Measurements from ENCODE around the gene TMED6.
"Not testable (repeated sequence)": the region's sequence is repeated elsewhere in the genome, so short reads cannot be mapped to it uniquely, and the experiment has no call there.

TMED6 gene

DNA sequence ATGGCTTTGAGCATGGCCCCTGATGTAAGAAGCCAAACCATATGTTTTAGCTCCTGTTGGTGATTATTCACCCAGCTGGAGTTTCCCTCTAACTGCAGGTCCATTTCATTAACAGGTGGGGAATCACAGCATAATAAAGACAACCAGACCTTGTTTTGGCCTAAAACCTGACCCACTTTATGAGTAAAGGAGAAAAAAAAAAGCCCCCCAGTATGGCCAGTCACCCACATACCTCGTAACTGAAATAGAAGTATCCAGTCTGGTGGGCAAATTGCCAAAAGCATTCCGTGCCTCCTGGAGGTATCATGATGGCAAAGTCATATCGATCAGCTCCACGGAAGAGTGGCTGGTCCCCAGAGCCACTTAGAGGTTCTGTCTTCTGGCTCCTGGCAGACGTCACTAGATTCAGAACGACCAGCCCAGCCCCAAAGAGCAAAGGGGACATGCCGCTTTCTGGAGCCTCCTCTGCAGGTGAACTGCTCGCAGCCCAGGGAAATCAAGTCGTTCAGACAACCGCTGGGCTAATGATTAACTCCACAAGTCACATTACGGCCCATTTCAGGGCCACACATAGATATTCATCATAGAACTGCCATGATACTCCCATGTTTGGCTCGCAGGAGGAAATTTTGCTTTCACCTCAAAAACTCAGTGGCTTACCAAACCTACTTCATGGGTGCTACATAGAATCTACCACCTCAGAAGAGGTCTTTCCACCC lies at the start of gene TMED6:
Gene TMED6 (minus strand): TSS at position 478 of the 719 bp plus-strand sequence. CDS start 33 bp downstream, at position 445.
- no peak for FAIRE-seq

DNA sequence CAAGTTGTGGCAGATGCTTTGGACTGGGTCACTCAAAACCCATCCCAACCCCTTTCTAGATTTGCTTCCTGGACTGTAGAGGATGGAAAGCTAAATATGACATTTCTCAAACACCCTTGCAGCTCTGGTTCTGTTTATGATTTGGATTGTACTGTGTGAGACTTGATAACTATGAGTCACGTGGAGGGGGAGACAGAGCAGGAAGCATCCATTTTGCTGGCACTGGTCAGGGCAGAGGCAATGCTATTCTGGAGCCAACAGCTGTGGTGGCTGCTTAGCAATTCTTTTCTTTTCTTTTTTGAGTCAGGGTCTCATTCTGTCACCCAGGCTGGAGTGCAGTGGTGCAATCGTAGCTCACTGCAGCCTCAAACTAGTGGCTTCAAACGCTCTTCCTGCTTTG lies 47.8 kb upstream of the TMED6 start:
- FAIRE-seq, result no peak

DNA sequence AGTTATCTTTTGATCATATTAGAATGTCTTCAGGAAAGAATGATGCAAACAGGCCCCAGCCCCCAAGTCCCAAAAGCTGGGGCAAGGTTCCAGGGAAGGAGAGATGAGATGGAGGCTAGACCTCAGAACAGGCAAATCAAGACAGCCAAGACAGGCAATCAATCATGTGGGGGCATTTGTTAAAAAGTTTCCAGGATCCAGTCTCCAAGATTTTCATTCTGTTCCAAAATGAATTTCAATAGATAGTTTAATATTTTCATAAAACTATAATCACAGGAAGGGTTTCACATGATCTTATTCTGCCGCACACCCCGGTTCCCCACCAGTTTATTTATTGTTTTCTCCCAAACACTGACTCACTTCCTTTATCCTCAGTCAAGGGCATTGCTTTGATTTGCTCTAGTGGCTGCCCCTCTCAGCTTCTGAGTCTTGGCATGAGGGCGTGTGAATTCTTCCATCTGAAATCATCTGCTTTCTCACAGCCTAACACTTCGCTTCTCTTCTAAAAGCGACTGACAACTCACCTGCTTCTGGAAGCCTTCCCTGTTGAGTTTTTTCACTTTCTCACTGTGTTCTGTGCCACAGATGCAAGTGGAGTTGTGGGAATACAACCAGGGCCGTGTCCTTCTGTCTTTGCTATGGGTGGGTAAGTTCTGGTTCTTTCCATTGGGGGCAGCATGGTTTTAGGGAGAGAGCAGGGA lies 46.4 kb upstream of the TMED6 start:
- no peak for FAIRE-seq

DNA sequence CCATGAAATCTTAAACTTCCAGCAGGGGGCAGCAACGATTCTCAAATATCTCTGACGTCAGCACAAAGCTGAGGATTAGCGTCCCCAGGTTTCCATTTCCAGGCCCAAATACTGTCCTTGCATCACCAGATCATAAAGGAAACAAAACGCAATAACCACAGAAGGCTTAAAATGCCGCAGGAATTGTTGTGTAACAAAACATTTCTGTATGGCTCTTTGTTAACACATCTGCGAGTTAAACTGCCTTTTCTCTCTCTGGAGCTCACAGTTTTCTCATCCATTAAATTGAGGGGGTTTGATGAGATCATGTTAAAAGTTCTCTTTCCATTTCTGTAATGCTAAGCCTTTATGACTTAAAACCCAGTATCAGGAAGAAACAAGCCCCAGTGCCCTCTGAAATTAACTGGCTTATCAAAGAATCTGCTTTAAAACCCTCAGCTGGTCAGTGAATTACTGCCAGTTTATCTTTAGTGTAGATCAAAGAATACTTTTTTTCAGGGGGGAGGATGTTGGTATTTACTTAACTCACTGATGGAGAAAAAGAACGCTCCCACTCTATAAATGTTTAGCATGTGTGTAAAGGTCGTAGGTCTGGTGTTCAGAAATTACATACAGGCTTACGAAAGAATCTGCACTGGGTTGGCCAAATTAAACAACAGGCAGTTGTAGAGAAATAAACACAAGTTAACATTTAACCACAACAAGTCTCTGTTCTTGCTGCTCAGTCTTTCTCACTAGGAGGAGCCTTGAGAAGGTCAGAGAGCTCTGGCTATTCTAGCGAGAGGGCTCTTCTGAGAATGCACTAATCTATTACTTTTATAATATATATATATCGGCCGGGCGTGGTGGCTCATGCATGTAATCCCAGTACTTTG lies 44.8 kb upstream of the TMED6 start:
- FAIRE-seq, result peak; percentile 55

DNA sequence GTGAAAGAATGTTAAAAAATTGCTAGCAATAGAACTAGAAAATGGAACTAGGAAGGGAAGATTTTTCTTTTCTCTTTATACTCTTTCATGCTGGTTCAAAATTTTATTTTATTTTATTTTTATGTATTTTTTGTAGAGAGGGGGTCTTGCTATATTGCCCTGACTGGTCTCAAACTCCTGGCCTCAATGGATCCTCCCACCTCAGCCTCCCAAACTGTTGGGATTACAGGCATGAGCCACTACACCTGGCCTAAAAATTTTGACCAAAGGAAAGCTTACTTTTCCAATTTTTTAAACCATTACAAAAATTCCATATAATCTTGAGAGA lies 44.2 kb upstream of the TMED6 start:
- FAIRE-seq, result no peak

DNA sequence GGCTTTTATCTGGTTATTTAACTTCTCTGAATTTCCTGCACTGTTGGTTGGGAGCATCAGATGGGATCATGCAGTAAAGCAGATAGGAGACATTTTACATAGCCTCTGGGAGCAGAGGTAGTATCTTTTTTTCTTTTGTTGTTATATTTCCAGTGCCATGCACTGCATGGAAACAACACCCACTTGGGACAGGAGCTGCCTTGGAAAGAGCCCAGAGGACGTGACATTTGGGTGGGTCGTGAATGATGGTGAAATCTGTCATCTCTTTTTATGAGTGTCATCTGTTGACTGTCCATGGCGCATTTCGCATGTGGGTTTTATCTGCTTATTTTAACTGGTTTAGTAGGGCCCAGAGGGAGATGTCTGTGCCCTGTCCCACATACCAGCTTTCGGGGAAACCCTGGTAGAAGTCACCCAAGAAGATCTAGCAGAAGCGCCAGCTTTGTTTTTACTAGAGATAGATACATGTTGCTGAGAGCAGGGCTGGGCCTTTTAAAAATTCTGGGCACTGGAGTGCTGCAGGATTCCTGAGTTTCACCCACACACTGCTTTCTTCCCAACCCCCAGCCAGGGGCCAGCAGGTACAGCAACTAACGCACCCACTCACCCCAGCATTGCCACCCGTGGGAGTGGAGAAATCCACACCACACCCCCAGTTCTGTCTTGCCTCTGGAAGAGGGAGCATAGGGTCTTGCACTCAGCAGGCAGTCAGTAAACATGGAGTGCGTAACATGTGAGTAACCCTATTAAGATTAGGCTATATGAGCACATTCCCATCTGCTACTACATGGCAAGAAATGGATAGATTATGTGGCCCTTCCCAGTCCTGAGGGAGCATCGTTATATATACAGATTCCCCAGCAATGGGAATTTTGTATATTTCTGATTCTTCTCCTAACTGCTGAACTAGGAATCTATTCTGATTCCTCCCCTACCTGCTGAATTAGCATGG lies 42.6 kb upstream of the TMED6 start:
- no peak for FAIRE-seq

DNA sequence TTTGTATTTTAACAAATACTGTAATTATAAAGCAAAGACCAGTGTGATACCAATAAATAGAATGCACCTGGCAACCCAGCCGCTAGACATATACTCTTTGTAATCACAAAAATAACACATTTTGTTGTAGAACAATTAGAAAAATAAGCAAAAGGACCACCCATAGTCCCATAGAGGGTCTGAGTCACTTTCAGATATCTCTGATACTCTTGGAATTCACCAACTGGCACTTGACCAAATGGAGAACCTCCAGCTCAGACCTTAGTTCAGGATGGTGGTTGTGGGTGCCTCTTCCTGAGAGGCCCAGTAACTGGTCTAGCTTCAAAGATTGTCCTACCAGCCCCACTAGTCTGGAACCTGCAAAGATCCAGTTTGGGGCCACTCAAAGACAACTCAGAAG lies 35.0 kb upstream of the TMED6 start:
- FAIRE-seq, result no peak

DNA sequence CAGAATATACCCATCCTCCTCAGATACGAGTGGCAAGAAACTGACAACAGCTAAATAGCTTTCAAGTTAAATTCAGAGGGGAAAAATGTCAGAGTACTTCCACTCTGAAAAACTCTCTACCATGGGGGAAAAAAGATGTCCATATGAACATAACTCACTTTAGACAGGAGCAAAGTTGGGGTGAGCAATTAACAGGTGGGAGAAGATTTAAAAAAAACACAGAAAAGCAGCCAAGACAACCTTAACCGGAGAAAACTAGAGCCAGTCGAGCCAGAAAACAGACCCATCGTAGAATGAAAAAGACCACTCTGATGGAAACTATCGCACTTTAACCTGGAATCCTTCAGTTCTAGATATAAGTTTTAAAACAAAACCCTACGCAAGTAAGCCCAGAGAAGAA lies 33.4 kb upstream of the TMED6 start:
- no peak for FAIRE-seq

DNA sequence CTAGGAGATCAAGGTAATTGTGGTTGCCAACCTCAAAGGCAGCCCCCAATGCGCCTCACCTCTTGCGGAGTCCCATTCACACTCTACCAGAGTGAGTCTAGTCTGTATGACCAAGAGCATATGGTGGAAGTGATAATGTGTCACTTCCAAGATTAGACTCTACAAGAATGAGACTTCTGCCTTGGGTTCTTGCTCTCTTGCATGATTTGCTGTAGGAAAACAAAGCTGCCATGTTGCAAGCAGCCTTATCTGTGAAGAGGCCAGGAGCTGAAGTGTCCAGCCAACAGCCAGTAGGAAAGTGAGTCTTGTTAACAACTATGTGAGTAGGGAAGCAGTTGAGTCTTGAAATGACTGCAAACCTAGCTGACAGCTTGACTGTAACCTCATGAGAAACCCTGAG lies 30.8 kb upstream of the TMED6 start:
- no peak for FAIRE-seq

DNA sequence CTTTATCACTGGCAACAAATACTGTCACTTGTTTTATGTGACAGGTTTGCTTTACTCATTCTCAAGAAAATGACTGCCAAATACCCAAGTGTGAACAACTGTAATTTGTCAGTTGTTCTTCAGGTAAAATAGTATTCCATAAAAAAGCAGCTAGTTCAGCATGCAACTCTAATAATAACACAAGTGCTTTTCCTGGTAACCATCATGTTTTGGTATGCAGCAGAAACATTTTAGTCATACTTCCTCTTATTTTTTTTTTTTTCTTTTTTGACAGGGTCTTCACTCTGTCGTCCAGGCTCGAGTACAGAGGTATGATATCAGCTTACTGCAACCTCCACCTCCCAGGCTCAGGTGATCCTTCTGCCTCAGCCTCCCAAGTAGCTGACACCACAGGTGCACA lies 29.6 kb upstream of the TMED6 start:
- FAIRE-seq, result no peak

DNA sequence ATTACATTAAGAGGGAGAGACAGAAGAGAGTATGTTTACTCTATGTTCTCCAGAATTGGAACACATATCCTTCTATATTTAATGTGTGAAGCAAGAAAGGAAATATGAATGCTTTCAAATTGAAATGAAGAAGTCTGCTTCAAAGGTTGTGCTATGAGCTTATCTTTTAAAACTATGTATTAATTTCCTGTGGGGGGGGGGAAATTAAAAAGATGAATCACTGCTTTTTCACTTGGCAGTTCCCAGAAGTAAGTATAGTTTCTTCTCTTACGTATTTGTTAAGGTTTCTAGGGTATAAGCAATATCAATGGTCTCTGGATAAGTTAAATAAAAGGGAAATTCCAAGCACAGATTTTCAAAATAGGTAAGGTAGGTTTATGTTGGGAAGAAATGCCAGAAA lies 27.2 kb upstream of the TMED6 start:
- FAIRE-seq, result no peak

DNA sequence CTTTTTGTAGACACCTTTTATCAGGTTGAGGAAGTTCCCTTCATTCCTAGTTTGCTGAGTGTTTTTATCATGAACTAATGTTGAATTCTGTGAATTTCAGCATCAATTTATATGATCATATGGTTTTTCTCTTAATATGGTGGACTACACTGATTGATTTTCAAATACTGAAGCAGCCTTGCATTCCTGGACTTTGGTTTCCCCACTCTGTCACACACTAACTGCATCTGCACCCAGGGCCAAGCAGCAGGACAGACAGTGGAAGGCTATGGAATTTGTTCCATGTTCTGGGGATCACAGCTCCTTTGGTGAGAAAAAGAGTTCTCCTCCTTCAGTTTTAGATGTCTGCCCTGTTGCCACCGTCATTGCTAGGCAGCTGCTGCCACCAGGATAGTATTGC lies 26.4 kb upstream of the TMED6 start:
- FAIRE-seq, result no peak

DNA sequence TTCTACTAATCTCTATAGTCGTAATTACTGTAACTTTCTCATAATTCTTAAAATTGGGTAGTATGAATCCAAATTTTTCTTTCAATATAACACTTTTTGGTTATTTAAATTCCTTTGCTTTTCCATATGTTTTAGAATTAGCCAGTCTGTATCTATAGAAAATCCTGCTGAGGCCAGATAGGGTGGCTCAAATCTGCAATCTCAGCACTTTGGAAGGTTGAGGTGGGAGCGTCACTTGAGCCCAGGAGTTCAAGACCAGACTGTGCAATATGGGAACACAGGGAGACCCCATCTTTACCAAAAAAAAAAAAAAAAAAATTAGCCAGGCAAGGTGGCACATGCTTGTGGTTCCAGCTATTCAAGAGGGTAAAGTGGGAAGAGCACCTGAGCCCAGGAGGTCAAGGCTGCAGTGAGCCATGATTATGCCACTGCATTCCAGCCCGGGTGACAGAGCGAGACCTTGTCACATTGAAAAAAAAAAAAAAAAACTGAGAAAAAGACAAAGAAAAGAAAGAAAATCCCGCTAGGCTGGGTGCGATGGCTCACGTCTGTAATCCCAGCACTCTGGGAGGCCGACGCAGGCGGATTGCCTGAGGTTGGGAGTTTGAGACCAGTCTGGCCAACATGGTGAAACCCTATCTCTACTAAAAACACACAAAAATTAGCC lies 24.9 kb upstream of the TMED6 start:
- FAIRE-seq, result no peak

DNA sequence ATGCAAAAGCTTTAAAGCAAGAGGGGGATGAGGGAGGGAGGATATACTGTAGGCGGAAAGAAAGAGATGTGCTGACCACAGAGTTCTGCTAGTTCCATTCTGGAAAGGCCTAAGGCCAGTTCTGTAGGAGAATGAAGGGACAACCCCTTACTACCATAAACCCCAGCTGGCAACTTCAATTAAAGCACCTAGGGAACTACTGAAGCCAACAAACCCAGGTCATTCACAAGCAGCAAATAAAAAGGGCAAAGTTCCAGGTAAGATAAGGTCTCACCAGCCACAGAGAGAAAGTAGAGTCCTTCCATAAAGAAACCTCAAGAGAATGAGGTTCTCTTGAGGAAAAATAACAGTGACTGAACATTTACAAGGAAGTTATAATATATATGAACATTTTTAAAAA lies 21.4 kb upstream of the TMED6 start:
- peak; percentile 31 for FAIRE-seq

DNA sequence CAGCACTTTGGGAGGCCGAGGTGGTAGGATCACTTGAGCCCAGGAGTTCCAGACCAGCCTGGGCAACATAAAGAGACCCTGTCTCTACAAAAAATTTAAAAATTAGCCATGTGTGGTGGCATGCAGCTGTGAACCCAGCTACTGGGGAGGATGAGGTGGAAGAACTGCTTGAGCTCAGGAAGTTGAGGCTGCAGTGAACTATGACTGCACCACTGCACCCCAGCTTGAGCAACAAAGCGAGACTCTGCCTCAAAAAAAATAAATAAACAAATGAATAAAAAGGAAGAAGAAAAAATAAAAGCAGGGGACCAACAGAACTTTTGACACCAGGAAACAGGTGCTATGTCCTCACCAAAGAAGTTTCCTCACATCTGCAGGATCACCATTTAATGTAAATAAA lies 20.0 kb upstream of the TMED6 start:
- FAIRE-seq, result no peak

DNA sequence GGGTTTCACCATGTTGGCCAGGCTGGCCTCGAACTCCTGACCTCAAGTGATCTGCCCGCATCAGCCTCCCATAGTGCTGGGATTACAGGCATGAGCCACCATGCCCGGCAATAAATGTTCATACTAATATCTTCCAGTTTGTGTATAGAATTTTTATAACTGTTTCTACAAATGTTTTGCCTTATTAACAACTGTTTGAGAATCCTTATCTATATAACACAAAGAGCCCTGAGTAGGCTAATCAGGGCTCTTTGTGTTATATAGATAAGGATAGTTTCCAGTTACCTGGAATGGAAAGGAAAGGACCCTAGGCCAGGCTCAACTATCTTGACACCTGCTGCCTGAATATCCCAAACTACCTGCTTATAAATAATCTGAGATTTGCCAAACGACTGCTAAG lies 17.3 kb upstream of the TMED6 start:
- FAIRE-seq, result no peak

DNA sequence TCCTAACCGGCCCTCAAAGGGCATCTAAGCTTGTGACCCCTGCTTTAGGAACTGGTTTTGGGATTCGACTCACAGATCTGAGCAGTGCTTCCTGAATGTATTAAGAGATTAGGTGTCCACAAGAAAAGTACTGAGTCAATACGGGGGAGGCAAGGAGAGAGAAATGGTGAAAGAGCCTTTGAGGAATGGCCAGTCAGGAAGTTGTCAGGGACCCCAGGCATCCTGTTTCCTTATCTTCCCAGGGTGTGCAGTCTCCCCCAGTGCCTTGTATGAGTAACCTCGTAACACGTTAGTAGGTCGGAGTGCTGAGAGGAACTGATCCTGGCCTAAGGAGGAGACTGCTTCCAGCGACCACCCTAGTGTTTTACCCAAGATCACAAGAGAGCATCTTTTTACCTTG lies 16.4 kb upstream of the TMED6 start:
- no peak for FAIRE-seq

DNA sequence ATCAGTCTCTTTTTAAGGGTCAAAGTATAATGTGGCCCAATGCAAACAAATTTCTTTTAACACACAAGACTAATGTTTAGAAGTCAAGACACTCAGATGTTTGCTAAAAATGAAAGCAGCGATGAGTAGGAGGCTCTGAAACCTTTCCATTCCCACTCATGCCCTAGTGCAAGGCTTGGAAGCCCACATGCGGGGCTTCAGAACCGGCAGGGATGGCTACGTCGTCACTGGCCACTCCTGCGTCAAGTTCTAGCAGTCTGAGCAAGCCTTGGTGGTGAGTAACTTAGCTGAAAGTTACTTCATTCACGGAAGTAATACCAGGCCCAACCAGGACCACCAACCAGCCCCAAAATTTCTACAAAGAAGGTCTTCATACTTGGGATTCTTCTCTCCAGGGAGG lies 14.8 kb upstream of the TMED6 start:
- FAIRE-seq, result no peak

DNA sequence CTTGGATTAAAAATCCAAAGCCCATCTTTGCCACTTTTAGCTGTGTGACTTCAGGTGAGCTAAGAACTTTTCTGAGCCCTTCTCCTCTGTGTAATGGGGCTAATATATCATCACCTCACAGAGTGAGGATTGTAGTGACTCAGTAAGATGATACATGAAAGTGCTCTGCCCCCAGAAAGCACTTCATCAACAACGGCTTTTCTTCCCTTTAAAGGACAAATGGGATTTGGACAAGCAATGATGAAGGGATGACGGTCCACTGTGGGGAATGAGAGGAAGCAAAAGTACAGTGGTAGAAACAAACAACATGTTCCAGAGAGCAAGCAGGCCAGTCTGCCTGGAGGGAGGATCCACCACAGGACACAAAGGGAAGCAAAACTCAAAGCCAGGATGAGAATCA lies 14.3 kb upstream of the TMED6 start:
- no peak for FAIRE-seq

DNA sequence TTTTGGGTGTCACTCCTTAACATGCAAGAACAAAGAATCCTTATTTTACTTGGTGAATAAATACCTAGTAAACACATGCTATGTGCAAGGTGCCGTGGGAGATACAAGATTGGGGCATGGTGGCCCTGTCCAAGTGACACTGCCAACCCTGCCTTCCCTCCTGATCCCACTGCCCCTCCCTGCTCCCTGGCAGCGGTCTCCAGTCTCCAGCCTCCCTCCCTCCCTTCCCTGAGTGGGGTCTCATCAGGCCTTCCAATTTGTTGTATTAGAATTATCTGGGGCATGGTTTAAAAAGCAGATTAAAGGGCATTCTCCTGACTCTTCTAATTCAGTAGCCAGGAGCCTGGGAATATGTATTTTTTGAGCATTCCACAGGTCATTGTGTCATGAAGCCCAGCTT lies 12.5 kb upstream of the TMED6 start:
- no peak for FAIRE-seq

DNA sequence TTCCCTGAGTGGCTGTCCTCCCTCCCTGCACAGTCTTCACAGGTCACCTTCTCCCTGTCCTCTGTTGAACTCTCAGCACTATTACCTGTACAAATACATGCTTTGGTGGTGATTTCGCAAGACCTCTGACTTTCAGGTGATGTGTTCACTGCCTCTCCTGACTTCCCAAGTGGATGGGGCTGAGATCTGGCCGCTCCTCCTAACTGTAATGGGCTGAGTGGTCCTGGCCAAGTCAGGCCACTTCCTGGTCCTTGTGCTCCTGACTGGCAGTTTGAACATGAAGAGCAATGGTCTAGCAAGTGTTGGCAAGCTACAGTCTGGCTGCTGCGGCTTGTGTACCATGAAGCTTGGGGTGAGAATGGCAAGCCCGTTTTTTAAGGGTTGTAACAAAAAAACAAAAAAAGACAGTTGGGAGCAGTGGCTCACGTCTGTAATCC lies 11.7 kb upstream of the TMED6 start:
- no peak for FAIRE-seq

DNA sequence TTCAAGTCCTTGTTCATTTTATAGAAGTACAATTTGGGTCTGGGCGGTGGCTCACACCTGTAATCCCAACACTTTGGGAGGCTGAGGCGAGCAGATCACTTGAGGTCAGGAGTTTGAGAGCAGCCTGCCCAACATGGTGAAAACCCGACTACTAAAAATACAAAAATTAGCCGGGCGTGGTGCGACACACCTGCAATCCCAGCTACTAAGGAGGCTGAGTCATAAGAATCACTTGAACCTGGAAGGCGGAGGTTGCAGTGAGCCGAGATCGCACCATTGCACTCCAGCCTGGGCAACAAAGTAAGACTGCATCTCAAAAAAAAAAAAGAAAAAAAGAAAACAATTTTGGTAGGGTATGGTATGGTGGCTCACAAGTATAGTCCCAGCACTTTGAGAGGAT lies 8.5 kb upstream of the TMED6 start:
- FAIRE-seq, result not testable (repeated sequence)
